Ectodermal cell (in vitro differentiated cells): ENCODE results near the gene PPP2R2C.

Experiments used
- H3K27ac ChIP-seq: 2 replicates; pipeline ENCODE4 v1.7.0; 2013; ENCODE audit warnings: mild to moderate bottlenecking, low read depth, low read length; ENCODE audit not compliant: insufficient read depth, poor library complexity, severe bottlenecking
- H3K27me3 ChIP-seq: 2 replicates; pipeline ENCODE4 v1.7.0; 2013; ENCODE audit warnings: mild to moderate bottlenecking, low read length; ENCODE audit not compliant: insufficient read depth, control insufficient read depth, poor library complexity, severe bottlenecking
- H3K36me3 ChIP-seq: one replicate; pipeline ENCODE4 v1.7.0; 2013; ENCODE audit warnings: low read length; ENCODE audit not compliant: control insufficient read depth, insufficient read depth
- H3K4me1 ChIP-seq: one replicate; pipeline ENCODE4 v1.7.0; 2013; ENCODE audit warnings: low read length; ENCODE audit not compliant: control insufficient read depth, insufficient read depth
- H3K4me3 ChIP-seq: 2 replicates; pipeline ENCODE4 v1.7.0; 2013; ENCODE audit warnings: low read depth, low read length, control low read depth; ENCODE audit not compliant: insufficient read depth
- H3K9me3 ChIP-seq: 2 replicates; pipeline ENCODE4 v1.7.0; 2013; ENCODE audit warnings: mild to moderate bottlenecking, low read length, moderate library complexity; ENCODE audit not compliant: control insufficient read depth
- WGBS, 2 experiments: methylation state at CpG; one replicate each; pipeline ENCODE4 v1.1.7; 2013; ENCODE audit warnings: missing lambda C conversion rate in 2 of 2; 5-methylcytosine and 5-hydroxymethylcytosine counted together

PPP2R2C gene

GRCh38 chr4:6338175-6338950 is 134.1 kb downstream of the PPP2R2C start:
- Histone ChIP-seq H3K27ac (no peak overlapping the region), H3K4me3 (no peak overlapping the region), H3K9me3 (no peaks in the 10 kb centered on the region), H3K36me3 (no peaks in the 10 kb centered on the region), H3K27me3 (no peaks in the 10 kb centered on the region), H3K4me1 (peaks cover 15% of the 10 kb centered on the region)
- 78 to 82% methylated on average over 14 of the region's 14 CpGs for WGBS, 2 experiments

DNA sequence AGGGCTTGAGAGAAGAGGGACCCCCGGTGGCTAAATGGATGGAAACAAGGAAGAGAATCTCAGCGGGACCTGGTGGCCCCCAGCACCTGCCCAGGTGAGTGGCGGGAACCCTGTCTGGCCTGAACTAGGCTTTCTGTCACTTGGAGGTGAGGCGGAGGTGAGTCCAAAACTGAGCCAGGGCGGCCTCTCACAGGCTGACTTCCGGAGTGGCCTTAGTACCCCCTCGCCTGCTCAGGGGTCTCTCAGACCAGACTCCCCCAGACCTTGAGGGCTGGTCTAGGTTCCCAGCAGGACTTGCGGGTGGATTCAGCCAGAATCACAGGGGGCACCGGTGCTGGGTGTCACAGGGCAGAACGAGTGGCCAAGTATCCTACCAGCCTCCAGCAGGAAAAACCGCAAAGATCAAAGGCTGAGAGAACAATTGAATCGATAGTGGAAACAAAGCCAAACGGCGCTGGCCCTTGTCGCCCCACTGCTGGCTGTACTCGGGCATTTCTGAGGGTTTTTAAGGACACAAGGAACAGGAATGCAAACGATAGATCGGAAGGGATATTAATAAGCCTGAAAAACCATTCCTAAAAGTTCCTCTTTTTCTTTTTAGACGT is 135.0 kb downstream of the PPP2R2C start:
- 35 to 38% methylated on average over 16 to 19 of the region's 19 CpGs for WGBS, 2 experiments
- no peaks in the 10 kb centered on the region for H3K9me3 ChIP-seq
- no peak overlapping the region for H3K4me3 ChIP-seq
- no peak overlapping the region for H3K27ac ChIP-seq
- H3K36me3 ChIP-seq = no peaks in the 10 kb centered on the region
- H3K4me1 ChIP-seq = peaks cover 15% of the 10 kb centered on the region
- H3K27me3 ChIP-seq = no peaks in the 10 kb centered on the region

DNA sequence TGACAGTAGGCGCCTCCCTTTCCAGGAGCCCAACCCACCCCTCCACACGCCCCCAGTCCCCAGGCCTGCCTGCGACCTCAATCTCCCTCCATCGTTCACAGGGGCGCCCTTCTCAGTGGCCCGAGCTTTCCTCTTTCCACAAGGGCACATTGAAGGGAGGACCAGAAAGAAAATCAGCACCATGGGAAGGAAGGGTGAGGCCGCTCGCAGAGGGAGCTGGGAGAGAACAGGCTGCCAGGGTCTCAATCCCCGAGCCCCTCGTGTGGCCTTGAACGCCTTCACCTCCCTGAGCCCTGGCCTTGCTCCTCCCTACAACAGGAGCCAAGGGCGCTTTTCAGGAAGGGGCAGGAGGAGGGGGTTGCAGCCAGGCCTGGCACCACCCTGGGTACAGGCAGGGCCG is 136.2 kb downstream of the PPP2R2C start:
- H3K27ac ChIP-seq = no peak overlapping the region
- H3K36me3 ChIP-seq = no peaks in the 10 kb centered on the region
- no peaks in the 10 kb centered on the region for H3K9me3 ChIP-seq
- H3K4me1 ChIP-seq = peaks cover 15% of the 10 kb centered on the region
- H3K4me3 ChIP-seq = no peak overlapping the region
- 91 to 93% methylated on average over 13 of the region's 13 CpGs for WGBS, 2 experiments
- H3K27me3 ChIP-seq = no peaks in the 10 kb centered on the region

DNA sequence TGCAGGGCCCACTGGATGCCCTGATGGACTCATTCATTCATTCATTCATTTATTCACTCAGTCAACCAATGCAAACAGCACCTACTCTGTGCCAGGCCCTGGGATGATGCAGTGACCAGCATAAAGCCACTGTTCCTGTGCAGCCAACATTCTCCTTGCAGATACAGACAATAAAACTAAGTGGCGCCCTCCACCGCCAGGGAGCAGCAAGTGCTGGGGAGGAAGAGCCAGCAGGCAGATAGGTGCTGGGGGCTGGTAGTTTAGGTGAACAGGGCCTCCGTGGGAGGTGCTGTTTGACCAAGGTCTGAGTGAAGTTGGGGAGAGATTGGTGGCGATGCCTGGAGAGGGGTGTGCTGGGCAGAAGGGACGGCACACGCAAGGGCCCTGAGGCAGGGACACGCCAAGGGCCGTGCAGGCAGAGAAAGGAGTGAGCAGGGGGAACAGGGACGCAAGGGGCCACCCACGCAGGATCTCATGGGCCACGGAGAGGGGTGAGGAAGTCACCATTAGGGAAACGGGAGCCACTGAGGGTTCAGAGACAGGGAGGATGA is 137.3 kb downstream of the PPP2R2C start:
- H3K4me1 ChIP-seq = peaks cover 12% of the 10 kb centered on the region
- no peak overlapping the region for H3K27ac ChIP-seq
- no peaks in the 10 kb centered on the region for H3K9me3 ChIP-seq
- no peak overlapping the region for H3K4me3 ChIP-seq
- 83 to 86% methylated on average over 12 of the region's 12 CpGs for WGBS, 2 experiments
- no peaks in the 10 kb centered on the region for H3K27me3 ChIP-seq
- no peaks in the 10 kb centered on the region for H3K36me3 ChIP-seq

DNA sequence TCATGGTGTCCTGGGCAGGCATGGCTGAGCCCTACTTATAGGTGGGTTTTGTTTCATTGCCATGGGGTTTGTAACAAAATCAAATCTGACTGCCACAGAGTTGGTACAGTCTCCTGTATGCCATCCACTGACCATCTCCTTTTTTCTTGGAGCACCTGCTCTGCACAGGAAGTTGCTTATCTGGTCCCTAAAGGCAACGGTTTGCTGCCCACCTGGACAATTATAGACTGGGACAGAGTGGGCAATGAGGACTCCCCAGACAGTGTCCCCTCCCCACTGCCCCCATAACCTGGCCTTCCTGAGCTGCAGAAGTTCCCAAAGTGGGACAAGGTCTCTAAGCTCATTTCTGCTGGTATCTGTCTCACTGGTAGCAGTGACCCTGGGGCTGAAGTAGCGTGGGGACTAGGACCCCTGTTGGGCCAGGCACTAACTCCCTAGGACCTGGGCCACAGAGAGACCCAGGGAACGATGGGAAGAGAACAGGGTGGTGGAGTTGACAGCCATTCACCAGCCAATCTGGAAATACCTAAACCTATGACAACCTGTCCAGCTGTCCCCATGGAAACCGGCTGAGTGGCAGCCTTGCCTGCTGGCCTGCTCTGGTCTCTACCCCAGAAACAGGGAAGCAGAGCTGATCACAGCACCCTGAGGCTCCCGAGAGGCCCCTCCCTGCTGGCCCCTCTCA is 138.1 kb downstream of the PPP2R2C start:
- Histone ChIP-seq H3K4me1 (peaks cover 12% of the 10 kb centered on the region), H3K27ac (no peak overlapping the region), H3K27me3 (no peaks in the 10 kb centered on the region), H3K36me3 (no peaks in the 10 kb centered on the region), H3K9me3 (no peaks in the 10 kb centered on the region), H3K4me3 (no peak overlapping the region)
- WGBS, 2 experiments = 89 to 90% methylated on average over 5 of the region's 5 CpGs

DNA sequence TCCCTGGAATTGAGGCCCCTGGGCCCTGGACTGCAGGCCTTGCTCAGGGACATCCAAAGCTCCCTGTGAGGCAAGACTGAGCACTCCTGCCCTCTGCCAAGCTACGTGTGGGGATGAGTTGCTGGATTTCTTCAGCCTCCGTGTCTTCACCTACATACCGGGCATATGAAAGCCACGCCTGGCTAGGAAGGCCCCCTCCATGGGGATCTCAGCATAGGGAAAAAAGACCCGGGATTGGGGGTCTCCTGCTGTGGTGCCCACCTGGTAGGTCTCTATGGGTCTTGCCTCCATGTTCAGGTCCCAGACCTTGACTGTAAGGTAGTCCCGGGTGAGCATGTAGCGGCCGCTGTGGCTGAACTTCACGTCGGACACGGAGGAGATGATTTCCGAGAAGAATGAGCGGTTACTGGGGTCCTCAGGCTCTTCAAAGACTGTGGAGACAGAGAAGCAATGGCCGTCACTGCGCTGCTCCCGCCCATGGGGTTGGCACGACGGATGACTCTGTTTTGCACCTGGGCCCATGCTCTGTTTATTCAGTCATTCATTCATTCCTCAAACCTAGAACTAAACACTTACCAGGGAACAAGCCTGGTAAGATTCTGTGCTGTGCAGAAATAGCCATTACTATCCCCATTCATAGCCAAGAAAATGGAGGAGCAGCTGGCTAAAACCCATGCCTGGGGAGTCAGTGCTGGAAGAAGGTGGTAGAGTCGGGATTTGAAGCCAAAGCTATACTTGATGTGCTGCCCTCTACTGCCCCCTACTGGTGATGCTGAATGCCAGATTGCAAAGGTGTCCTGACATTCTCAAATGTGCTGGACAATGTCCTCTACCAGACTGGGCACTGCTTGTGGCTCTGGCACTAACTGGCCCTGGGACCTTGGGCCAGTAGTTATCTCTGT is 138.9 kb downstream of the PPP2R2C start:
- Histone ChIP-seq H3K27ac (no peak overlapping the region), H3K9me3 (no peaks in the 10 kb centered on the region), H3K36me3 (no peaks in the 10 kb centered on the region), H3K4me3 (no peak overlapping the region), H3K4me1 (peaks cover 12% of the 10 kb centered on the region), H3K27me3 (no peaks in the 10 kb centered on the region)
- 84 to 85% methylated on average over 19 of the region's 19 CpGs for WGBS, 2 experiments

DNA sequence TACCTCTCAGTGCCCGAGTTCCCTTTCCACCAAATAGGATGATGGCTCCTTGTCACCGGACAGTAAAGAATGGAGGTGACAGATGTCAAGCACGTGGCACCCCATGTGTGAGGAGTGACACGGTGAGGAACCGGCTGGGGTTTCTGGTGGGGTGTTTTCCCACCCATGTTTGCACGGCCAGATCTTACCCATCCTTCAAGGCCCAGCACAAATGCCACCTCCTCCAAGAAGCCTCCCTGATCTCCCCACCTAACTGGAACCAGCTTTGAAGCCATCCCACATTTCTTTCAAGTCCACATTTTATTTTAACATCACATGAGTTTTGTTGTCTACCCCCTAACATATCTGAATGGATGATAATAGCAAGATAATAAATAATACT is 139.8 kb downstream of the PPP2R2C start:
- H3K4me1 ChIP-seq = peaks cover 5% of the 10 kb centered on the region
- 90 to 95% methylated on average over 6 of the region's 6 CpGs for WGBS, 2 experiments
- no peaks in the 10 kb centered on the region for H3K27me3 ChIP-seq
- no peak overlapping the region for H3K27ac ChIP-seq
- no peaks in the 10 kb centered on the region for H3K9me3 ChIP-seq
- no peaks in the 10 kb centered on the region for H3K36me3 ChIP-seq
- no peak overlapping the region for H3K4me3 ChIP-seq

DNA sequence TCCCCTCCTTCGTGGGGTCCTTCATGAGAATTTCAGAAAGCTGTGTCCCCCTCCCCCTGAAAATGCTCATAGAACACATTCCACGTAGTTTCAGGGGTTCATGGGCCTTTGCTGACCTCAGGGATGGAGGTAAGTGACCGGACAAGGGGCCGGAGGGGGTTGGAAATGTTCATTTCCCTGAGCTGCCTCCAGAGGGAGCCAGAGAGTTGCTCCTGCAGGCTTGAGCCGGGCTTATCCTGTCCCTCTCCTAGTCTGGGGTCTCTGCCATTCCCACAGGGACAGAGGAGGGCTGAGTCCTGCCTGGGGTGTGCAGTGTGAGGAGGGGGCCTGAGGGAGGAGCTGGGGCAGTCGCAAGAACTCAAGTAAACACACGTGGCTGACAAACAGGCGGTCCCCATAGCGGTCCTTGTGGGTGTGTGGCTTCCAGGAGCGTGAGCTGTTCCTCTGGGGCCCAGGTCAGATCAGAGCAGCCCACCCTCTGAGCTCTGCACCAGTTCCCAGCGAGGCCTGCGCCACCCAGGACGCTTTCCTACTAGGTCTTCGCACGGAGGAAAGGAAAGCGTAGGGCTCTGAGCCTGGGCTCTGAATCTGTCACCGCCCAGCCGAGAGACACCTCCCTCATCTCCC is 140.3 kb downstream of the PPP2R2C start:
- Histone ChIP-seq H3K4me1 (peaks cover under 1% of the 10 kb centered on the region), H3K27me3 (no peaks in the 10 kb centered on the region), H3K9me3 (no peaks in the 10 kb centered on the region), H3K4me3 (no peak overlapping the region), H3K36me3 (no peaks in the 10 kb centered on the region), H3K27ac (no peak overlapping the region)
- 67 to 73% methylated on average over 18 of the region's 18 CpGs for WGBS, 2 experiments

DNA sequence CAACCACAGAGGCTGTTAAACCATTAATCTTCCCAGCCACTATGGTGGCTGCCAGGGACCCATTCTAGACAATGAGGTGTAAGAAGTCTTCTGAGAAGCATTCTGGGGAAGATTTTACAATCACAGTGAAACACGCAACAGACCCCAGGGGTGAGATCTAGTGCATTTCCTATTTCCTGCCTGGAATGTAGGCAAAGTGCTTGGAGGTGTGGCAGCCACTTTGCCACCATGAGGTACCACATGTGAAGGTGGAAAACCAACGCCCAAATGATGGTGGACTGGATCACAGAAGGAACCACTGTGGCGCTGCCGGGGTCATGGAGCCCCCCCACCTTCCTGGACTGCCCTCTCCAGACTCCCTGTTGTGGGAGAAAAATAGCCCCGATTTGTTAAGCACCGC is 140.9 kb downstream of the PPP2R2C start:
- Histone ChIP-seq H3K4me1 (no peaks in the 10 kb centered on the region), H3K4me3 (no peak overlapping the region), H3K36me3 (no peaks in the 10 kb centered on the region), H3K9me3 (no peaks in the 10 kb centered on the region), H3K27ac (no peak overlapping the region), H3K27me3 (no peaks in the 10 kb centered on the region)
- 91 to 96% methylated on average over 6 of the region's 6 CpGs for WGBS, 2 experiments
